H54 (cell line): ENCODE data around the gene ZNF260.

ENCODE experiments used
- DNase-seq: peaks from one replicate; pipeline ENCODE4 v3.0.0; 2011; ENCODE audit warnings: low spot score, mixed read lengths; ENCODE audit not compliant: insufficient read length
- FAIRE-seq: peaks from 3 replicates; lab custom pipeline; 2011; peaks lifted over from hg19 to GRCh38; lab: Jason Lieb, UNC
- POLR2A ChIP-seq: IDR thresholded peaks from 2 replicates; pipeline ENCODE4 v1.6.1; 2011; ENCODE audit warnings: low read depth, mild to moderate bottlenecking, low read length

The ZNF260 gene

DNA sequence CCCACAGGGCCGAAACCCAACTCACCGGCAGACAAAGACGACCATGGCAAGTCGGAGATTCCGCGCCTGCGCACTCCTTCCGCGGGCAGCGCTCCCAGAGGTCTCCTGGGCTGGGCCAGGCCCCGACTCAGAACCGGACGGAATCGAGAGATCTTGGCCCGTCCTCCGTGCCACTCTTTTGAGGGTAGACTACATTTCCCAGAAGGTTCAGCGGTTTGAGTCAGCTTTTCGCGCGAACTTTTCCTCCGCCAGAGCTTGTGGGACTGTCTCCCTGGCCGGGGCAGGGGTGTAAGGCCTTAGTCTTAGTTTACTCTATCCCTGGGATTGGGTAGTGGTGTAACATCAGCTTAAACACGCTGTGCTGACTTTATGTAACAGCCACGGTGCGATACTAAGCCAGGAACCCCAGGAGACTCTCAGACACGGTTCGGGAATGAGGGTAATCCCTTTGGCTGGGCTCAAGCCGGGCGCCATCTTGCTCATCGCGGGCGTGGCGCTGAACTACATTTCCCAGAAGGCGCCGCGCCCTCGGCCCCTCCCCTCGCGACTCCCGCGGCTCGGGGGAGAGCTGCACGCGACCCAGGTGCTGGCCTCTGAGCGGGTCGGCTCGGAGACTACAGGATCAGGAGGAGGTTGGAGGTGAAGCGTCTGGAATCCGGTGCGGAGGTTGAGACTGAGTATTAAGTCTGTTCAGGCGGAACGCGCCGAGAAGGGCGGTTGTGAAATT is at the start of gene ZNF260:
Gene ZNF260, minus strand, starts transcription at position 78 of the 727 bp plus-strand sequence. CDS start 13,033 bp downstream, outside the sequence.
- peak; percentile 75 for TF ChIP-seq POLR2A
- DNase-seq (peak; percentile 88), FAIRE-seq (peak; percentile 89)

GRCh38 chr19:36577271-36577996 is 49.4 kb upstream of the ZNF260 start:
- DNase-seq, result no peak
- no peak for TF ChIP-seq POLR2A
- no peak for FAIRE-seq

DNA sequence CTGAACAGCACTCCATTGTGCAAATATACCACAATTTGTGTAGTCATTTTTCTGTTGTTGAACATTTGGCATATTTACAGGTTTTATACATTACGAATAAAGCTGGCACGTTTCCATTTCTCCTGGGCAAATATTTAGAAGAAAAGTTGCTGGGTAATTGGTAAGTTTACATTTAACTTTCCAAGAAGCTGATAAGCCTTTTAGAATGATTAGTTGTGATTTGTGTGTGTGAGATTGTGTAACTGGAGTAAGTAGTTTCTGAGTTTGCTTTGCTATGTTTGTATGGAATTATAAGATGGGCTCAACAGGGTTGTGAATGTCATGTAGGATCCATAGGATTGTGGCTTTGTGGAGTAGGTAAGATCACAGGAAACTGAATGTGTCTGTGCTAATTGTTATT is 46.7 kb upstream of the ZNF260 start:
- no peak for TF ChIP-seq POLR2A
- DNase-seq (no peak), FAIRE-seq (no peak)

DNA sequence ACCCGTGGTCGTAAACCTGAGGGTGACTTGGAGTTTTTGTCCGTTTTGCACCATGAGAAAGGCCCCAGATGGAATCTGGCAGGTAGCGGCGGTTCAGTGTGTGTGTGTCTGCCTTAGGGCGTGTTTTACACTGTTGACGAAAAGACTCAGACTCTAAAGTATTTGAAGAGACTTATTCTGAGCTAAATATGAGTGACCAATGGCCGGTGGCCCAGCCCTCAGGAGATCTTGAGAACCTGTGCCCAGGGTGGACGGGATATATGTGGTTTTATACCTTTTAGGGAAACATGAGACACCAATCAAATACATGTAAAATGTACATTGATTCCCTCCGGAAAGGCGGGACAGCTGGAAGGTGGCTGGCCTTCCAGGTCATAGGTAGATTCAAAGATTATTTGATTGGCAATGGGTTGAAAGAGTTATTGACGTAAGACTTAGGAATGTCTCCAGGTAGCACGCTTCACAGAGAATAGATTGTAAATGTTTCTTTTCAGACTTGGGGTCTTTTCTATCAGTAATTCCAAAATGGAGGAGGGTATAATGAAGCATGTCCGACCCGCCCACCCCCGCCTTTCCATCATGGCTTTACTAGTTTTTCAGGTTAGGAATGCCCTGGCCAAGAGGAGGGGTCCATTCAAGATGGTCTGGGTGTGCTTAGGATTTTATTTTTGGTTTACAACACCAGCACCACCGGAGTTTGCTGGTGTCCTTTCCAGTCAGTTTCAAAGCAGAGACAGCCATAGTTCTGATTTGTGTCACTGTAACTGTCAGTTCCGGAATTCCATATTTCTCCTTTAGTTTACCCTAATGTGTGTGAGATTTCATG is 46.0 kb upstream of the ZNF260 start:
- DNase-seq (no peak), FAIRE-seq (no peak)
- TF ChIP-seq POLR2A, result no peak

GRCh38 chr19:36573020-36573894 is 45.2 kb upstream of the ZNF260 start, which contains the start of gene ZNF529:
Gene ZNF529, minus strand, starts transcription at chr19:36573292. Its CDS starts 946 bp downstream, at chr19:36572346.
- peak; percentile 80 for FAIRE-seq
- peak; percentile 92 for DNase-seq

GRCh38 chr19:36572593-36573019 is 44.5 kb upstream of the ZNF260 start:
- DNase-seq (no peak), FAIRE-seq (no peak)

More at GRCh38 chr19:36573020-36573894, 45.2 kb upstream of the ZNF260 start, which contains the start of gene ZNF529:
- peak; percentile 86 for TF ChIP-seq POLR2A

GRCh38 chr19:36564391-36564790 is 36.3 kb upstream of the ZNF260 start:
- no peak for TF ChIP-seq POLR2A
- DNase-seq (no peak), FAIRE-seq (no peak)

More at GRCh38 chr19:36572593-36573019, 44.5 kb upstream of the ZNF260 start:
- TF ChIP-seq POLR2A, result no peak

GRCh38 chr19:36547001-36547732 is 19.1 kb upstream of the ZNF260 start:
- TF ChIP-seq POLR2A, result no peak
- FAIRE-seq (peak; percentile 88), DNase-seq (no peak)

GRCh38 chr19:36528921-36529518 is 949 bp upstream of the ZNF260 start:
- FAIRE-seq (peak; percentile 15), DNase-seq (no peak)
- no peak for TF ChIP-seq POLR2A

DNA sequence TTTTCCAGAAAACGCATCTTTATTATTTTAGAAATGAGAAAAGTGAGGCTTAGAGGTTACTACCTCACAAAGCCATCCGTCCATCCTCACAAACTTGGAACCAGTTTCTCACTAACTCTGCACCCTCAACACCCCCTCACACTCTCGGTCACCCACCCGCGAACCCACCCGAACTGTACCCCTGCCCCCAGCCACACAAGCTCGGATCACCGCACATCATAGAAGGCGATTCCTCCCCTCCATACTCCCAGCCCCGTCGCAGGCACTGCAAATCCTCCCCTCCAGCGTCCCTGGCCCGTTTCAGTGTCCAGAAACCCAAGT is 238 bp downstream of the ZNF260 start:
- DNase-seq, result no peak
- no peak for TF ChIP-seq POLR2A
- no peak for FAIRE-seq

GRCh38 chr19:36527341-36527740 is 730 bp downstream of the ZNF260 start:
- TF ChIP-seq POLR2A, result no peak
- FAIRE-seq (no peak), DNase-seq (no peak)

DNA sequence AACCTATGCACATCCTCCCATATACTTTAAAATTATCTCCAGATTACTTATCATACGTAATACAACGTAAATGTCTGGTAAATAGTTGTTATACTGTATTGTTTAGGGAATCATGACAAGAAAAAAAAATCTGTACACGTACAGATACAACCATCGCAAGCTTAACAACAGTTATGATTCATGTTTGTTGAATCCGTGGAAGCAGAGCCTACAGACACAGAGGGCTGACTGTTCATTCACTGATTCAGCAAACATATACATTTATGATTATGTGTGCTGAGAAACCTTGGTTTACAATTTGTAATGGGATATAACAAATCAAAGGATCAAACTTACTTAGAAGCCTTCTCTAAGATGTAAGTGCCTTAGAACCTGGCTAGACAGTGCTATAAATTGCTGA is 1.5 kb downstream of the ZNF260 start:
- no peak for FAIRE-seq
- TF ChIP-seq POLR2A, result no peak
- DNase-seq, result no peak
